Measurements from ENCODE around the gene CDKAL1.

GRCh38 chr6:21173678-21174077 is 639.4 kb downstream of the CDKAL1 start:
- TF ChIP-seq CTCF (IDR thresholded peaks at IDR 0.05) (no peak), POLR2A (IDR thresholded peaks at IDR 0.05) (no peak)
